NCI-H1105 (cell line): ENCODE data around the gene MAPKAP1.

ENCODE experiments used
- DNase-seq: peaks from one replicate; lab custom pipeline; 2025; lab: John Stamatoyannopoulos, UW

Gene MAPKAP1

DNA sequence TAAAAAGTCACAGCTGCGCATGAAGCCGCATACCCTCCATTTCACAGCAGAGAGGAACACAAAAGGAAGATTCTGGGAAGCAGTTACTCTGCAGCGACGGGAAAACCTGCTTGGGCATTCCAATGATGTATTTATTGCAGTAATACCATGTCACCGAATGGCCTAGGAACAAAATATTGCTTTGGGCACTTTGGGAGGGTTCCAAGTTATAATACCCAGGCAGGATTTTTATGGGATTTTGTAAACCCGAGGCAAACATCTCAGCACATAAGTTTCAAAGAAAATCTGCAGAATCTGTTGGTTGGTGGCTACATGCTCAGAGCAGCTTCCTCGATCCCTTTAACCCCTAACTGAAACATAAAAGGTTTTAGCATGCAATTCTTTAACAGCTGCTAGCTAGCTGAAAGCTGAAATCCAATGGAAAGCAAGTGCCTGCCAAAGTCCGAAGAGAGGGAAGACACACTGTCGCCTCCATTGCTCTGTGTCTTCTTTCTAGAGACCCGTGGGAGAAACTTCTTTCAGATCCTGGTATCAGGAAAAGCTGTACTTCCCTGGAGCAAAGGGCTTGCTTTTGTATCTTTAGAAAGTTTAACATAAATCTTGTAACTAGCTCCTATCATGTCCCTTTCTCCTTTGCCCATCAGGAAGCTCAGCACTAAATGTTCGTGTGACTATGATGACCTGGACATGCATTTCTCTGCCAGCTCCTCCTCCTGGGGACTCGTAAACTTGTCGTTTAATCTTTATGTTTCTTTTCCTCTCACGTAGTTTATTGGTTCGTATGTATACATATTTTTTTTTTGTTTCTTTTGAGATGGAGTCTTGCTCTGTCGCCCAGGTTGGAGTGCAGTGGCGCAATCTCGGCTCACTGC is 195.0 kb downstream of the MAPKAP1 start:
- no peak for DNase-seq

DNA sequence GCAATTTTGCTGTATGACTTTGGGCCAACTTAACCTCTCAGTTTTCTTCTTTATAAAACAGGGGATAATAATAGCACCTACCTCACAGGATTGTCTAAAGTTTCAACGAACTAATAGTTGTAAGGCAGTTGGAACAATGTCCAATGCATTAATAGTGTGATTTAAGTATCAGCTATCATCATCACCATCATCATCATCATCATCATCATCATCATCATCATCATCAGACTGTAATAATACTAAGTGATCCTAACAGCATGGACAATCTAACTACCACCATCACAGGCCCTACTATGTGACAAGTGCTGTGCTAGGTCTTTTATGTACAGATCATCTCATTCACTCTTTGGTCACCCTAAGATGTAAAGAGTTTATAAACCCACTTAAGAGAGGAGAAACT is 196.0 kb downstream of the MAPKAP1 start:
- no peak for DNase-seq

DNA sequence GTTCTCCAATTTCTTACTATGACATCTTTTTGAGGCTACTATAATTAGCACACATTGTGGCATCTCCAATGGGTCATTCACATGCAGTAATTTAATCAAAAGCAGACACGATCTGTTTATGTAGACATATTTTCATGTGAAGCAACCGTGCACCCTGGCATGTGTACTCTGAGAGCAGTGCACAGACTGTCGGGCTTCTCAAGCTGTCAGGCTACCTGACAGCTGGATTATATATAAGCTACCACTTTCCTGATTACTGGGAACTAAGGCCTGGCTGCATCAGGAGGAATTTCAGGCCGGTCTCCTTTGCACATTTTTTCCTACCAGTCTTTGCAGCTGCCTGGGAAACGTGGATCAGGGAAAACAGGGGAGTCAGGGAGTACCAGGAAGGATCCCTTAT is 197.5 kb downstream of the MAPKAP1 start:
- no peak for DNase-seq

DNA sequence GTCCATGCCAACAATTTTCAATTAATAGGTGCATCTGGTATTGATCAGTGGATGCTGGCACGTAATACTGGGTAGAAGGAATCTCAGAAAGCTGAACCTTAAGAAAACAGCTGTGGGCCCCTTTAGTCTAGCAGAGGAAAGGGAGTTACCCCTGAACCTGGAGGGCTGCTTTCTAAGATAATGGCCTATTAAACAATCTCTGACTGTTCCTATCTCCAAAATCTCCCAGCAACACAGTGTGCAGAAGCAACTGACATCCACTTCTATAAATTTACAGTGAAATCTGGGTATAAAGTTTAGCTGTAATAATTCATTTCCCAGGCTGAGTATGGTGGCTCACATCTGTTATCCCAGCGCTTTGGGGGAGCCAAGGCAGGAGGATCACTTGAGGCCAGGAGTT is 198.8 kb downstream of the MAPKAP1 start:
- DNase-seq, result no peak

DNA sequence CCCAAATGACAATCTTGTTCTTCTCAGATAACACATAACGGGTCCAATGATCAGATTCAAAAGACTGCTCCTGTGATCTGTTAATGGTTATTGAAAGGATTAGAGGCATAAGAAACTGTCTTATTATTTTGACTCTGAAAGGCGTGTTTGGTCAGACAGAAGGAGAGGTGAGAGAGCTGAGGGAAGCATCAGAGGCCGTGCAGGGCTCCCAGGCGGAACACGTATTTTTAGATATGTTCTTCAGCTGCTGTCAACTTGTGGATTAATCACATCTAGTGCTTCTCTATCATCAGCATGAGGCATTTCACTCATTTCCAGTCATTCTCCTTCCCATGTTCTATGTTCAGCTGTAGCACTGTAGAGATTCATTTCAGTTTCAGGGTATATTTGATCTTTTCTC is 199.8 kb downstream of the MAPKAP1 start:
- no peak for DNase-seq

DNA sequence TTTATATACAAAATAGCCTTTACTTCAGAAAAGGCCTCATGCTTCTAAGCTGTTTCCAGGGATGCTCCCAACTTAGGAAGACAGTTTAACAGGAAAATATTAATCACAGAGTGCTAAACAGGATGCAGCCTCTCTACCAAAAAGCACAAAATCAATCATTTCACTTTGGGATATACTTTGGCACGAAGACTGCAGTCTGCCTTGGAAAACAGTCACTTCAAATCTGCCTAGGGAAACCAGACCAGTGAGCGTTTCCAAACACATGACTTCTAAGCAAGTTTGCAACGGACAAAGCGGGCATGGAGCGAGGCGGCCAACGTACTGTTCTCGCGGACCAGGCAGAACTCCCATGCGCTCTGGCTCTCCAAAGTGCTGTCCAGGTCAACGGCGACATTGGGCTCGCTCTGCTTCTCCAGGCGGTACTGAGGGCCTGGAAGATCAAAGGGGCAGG is 201.0 kb downstream of the MAPKAP1 start:
- no peak for DNase-seq

DNA sequence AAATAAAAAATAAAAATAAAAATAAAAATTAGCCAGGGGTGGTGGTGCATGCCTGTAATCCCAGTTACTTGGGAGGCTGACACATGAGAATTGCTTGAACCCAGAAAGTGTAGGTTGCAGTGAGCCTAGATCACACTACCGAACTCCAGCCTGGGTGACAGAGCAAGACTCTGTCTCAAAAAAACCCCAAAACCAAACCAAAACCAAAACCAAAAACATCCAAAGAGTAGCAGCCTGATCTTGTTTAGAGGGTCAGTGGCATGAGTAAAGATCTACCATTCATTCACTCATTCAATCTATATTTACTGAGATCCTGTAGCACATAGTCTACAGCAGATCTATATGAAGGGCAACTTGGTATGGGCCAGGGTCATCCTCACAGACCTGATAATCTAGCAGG is 202.4 kb downstream of the MAPKAP1 start:
- no peak for DNase-seq

DNA sequence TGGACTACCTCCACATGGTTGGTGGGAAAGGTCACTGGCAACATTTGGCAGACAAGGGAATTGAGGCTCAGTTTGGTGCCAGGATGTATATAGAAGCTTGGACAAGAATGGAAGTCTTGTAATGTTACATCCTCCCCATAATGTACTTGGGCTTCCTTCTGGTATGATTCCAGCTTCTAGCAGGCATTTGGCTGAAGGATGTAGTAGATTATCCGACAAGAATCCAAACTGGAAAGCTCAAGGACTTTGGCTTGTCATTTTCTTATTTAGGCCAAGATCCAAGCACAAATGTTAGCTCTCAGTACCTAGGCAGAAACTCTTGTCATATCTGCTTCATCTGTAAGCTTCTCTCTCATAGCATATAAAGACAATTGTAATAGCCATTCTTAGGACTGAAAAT is 209.1 kb downstream of the MAPKAP1 start:
- no peak for DNase-seq

DNA sequence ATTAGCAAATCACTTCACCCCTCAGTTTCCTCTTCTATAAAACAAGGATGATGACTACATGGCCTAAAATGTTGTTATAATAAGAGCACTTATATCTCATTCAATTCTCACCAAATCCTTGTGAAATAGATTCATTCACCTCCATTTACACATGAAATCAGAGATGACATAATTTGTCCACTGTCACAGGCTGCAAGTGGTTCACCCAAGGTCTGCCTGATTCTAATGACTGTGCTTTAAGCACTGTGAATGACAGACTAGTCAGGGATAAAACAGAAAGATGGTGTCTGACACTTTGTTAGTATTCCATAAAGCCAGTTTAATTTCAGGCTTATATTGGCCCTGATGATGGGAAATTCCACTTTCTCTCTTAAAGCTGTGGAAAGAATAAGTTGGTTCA is 209.5 kb downstream of the MAPKAP1 start:
- no peak for DNase-seq

DNA sequence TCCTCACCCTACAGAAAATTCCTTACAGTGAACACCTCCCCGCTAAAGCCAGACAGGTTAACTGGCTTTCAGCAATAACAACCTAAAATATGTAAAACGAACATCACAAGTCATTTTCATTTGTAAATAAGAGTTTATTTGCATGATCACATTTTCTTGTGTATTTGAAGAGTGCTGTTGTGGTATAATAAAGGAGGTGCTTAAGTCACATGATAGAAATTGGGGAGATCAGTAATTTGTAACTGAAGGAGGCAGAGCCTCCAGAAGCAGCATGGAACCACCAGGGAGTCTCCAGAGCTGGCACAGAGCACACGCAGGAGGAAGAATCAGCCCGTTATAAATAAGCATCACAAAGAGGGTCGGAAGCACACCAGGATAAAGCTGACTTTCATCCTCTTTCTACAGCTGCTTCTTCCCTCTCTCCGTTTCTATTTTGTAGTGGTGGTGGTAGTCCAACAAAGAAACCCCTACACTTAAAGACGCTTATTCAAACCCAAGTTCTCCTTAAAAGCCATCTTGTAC is 210.6 kb downstream of the MAPKAP1 start:
- DNase-seq, result no peak

DNA sequence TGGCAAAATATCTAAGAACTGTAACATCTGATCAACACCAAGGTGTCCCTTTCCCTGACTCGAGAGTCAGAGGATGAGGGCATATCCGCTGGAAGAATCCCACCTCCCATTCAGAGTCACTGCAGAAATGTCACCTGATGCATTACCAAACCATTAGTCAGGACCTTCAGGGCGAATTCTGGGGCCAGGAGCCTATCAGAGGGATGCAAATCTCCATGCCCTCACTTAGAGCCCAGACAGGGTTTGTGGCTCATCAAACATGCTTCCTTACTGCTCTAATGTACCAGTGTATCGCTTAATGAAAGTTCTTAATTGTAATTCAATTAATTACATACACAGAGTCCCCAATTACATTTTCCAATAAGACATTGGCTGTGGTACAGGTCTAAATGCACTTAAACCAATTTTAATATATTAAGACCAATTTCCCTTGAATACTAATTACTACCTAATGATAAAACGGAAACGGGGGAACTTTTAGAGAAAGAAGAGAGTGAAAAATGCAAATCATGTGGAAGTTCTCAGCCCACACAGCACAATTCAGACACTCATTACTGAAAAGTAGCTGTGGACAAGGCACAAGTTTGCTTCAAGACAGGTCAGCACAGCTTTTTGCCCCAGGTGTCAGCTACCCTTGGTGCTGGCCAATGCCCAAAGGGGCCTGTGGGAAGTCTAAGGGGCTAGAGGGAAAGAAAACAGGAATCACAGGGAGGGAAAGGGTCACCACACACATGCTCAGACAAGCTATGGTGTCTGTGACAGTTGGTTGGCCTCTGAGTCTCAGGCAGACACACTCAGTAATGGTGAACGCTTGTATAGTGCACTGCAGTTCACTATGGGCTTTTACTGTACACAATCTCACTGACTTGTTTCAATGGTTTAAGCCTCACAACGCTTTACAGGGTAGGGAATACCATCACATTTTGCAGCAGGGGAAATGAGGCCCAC is 211.6 kb downstream of the MAPKAP1 start:
- DNase-seq, result no peak

DNA sequence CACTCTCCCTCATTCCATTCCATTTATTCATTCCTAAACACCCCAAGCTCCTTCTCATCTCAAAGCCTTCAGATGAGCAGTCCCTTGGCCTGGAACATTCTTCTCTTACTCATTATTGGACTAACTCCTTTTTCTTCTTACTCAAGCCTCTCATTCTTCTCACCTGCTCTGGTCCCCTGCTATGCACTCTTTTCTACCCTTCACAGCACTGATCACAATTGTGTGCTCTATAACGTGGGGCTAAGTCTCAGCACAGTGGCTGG is 212.4 kb downstream of the MAPKAP1 start:
- DNase-seq, result no peak

DNA sequence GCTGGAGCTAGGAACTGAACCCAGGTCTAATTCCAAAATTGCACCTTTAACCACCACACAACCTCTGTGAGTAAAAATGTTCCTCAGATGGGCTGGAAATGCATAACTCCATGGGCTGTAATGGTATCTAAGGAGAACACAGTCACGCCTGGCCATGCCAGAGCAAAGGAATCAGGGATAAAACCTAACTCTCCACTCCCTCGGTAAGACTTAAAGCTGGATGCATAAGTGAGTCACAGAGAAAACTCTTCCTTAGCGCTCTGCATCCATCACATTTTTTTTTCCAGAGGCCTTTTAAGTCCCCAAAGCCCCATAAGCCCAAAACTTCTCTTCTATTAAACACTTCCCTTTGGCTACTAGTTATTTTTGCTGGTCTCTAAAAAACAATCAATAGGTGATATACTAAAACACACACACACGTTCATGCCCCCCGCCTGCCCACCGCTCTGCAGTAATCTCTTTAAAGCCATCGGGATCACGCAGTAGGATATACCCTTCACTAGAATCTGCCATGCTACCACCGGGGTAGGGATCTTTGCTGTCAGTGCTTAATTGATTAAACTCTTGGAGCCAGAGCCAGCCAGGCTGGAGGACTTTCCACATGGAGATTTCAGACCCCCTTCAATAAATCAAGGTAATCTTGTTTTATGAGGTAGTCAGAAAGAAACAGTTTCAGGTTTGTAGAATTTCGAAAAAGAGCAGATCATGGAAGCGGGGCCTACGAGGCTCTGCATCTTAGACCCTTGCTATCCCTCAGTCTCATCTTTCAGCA is 212.9 kb downstream of the MAPKAP1 start:
- no peak for DNase-seq

DNA sequence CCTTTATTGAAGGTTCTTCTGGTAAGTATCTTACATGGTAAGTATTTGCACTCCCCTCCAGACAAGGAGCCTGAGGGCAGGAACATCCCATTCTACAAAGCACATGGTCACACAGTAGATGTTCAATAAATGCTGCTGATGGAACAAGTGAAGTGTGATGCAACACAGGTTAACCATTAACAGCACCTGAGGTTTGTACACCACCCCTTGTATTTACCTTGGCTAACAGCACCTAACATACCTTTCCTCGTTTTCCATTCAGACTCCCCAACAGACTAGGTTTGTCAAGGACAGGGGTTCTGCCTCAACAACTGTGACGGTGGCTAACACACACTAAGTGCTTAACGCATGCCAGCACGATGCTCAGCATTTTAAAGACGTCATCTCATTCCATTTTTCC is 213.6 kb downstream of the MAPKAP1 start:
- DNase-seq, result no peak

DNA sequence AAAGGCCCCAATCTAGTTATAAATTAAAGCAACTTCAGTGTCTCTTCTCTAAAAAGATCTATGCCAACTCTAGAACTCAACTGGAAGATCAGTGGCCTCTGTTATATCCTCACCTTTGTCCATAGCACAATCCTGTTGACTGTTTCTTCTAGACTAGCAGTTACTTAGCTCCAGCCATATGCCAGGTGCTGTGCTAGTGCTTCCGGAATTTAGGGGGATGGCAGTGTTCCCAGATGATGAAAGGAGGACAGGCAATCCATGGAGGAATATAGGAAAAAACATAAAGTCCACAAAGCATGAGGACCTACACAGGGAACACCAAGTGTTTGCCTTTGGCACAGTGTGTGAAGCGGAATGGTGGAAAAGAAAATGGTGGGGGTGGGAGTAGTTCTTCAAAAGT is 214.3 kb downstream of the MAPKAP1 start:
- DNase-seq, result no peak

DNA sequence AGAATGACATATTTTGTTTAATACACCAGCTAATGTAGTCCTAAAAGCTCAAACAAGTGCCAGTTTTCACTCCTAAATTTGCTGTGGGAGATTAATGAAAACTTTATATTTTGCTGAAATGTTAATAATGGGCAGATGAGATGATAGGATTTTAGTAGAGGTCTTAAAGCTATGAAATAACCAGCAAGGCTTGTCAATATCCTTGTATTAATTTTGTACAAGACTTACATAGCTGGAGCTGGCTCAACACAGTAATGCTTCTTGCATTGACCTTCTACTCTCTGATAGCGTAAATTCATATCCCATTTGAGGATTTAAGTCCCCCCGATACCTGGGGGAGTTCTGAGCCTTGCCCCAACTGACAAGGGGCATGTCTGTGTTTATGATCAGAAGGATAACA is 219.2 kb downstream of the MAPKAP1 start:
- DNase-seq, result no peak

DNA sequence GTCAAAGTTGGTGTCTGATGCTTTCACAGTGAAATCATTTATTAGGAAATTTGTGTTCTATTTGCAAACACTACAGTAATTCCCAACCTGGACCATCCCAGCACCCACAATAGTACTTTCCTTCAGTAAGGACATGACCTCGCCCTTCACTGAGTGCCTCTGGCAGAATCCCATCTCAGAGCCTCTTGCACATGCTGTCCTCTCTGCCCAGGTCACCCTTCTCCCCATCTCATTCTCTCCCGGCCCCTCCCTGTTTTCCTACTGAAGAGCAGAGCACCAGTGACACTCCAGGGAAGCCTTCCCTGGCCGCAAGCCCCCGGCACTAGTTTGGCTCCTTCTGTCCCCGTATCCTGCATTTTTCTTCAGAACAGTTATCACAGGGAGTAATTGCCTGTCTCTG is 220.4 kb downstream of the MAPKAP1 start:
- no peak for DNase-seq

DNA sequence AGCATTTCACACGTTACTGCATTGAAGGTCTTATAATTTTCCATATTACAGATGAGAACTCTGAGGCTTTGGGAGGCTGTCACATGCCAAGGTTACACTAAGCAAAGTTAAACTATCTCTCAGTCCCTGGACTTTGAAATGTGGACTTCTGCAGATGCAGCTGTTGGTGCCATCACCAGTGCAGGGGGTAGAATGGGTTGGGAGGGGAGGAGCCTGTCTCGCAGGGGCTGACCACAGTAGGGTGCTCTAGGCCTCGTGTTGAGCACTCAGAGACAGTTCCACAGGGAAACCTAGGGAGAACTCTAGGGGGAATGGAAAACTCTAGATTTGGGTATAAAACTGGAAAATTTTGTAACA is 220.9 kb downstream of the MAPKAP1 start:
- DNase-seq, result no peak

DNA sequence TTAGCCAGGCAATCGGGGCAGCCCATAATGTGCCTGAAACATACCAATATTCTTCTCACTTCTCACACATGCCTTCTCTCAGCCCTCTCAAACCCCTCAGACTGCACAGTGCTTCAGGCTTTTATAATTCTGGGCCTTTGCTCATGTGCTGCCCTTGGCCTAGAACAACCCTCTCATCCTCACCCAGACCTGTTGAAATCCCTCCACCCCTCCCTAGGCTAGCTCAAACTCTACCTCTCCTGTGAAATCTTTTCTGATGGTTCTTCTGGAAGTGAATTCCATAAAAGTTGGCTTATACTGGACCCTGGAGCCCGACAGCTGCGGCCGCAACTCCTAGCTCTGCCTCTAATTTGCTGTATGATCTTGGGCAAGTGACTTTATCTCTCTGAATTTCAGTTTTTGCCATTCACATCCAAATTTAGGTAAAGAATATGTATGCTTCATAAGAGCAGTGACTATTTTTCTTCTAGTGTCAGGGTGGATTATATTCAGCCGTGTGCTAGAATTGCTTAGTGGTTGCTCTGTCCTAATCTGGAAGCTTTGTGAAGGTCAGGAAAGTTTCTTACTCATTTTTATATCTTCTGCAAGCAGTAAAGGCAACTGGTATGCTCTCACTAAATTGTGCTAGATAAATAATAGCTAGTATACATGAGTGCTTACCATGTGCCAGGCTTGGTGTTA is 221.4 kb downstream of the MAPKAP1 start:
- DNase-seq, result no peak

DNA sequence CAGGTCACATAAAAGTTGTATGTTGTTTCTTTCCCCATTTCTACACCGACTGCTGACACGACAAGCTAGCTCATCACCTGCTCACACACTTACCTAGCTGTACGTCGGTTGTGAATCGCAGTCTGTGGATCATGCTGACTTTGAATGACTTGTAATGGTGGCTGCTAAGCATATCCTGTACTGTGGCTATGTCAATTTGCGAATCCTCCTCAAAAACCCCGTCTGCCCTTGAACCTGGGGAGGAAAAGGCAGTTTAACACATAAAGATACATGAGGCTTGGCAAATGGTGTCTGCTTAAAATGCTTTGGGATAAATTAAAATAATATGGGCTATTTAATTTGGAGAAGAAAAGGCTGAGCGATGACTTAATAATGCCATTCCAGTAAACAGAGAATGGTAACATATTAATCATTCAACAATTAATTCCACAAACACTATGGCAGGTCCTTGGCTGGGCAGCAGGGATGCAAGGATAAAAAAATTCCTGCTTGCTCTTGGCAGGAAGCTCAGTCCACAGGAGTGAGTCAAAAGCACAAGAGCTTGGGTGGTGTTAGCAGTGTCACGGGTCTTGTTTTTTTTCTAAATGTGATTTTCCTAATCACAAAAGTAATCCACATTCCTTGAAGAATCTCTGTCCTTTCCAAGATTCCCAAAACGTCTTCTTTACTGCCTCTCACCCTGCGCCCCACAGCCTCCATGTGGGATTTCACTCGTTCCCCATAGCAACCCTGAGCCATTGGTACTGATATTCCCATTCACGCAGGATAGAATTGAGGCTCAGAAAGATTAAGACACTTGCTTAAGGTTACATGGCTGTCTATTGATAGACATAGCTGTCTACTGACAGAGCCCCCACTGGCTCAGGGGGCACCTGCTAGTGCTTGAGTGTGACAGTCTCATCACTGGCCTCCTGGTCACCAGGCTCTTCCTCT is 222.4 kb downstream of the MAPKAP1 start:
- DNase-seq, result no peak

DNA sequence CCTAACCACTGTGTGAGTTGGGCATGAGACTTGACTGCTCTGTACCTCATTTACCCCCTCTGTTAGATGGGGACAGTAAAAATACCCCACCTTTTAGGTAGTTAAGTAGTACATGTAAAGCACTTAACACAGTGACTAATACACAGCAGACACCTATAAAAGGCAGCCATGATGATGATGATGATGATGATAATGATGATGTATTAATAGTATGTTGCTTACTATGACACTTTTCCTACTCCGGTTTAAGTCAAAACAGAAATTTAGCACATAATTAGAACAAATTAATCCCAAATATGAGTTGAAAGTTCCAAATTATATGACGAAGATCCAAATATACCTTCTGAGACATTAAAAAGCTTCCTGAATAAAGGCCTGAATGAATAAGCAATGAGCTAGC is 223.3 kb downstream of the MAPKAP1 start:
- DNase-seq, result no peak
